ENCODE results near the gene BTK. TPM values are rescaled to one million over a fixed set of nuclear protein-coding genes. Genes with fewer than 3 reads are reported as not detected.
A peak's percentile ranks its signal among the peaks of the same experiment; 100 is the strongest.
"Not testable (repeated sequence)": the region's sequence is repeated elsewhere in the genome, so short reads cannot be mapped to it uniquely, and the experiment has no call there.

The BTK gene
- total and polyA plus RNA-seq, 2 experiments from 2014 or later, result 0.06 TPM

- Histone ChIP-seq H3K27ac (no peak overlapping the region), H3K36me3 (no peaks in the 10 kb centered on the region), H3K27me3 (no peaks in the 10 kb centered on the region), H3K9me3 (ENCODE audit: low read depth) (no peaks in the 10 kb centered on the region), H3K4me3 (no peak overlapping the region), H3K4me1 (ENCODE audit: low read depth) (no peaks in the 10 kb centered on the region)
- TF ChIP-seq CTCF (IDR thresholded peaks at IDR 0.05; ENCODE audit: low read depth, low read length), result peak; percentile 41
- DNase-seq (ENCODE audit: low read depth in 1 of 2, low spot score in 1 of 2), result peak in 1 of 2 donors; percentile 17
These were observed 28.7 kb downstream of the BTK start for GRCh38 chrX:101357166-101357795.

- Histone ChIP-seq H3K4me3 (peak overlapping the region; percentile 44), H3K9me3 (ENCODE audit: low read depth) (no peaks in the 10 kb centered on the region), H3K36me3 (no peaks in the 10 kb centered on the region), H3K4me1 (ENCODE audit: low read depth) (no peaks in the 10 kb centered on the region), H3K27me3 (no peaks in the 10 kb centered on the region), H3K27ac (peak overlapping the region; percentile 35)
- DNase-seq (ENCODE audit: low read depth in 1 of 2, low spot score in 1 of 2), result no peak
- no peak for TF ChIP-seq CTCF (IDR thresholded peaks at IDR 0.05; ENCODE audit: low read depth, low read length)
These were observed 36.8 kb downstream of the BTK start for GRCh38 chrX:101349193-101349562.

GRCh38 chrX:101348452-101349192, 37.4 kb downstream of the BTK start, which contains the start of gene TIMM8A:
TSS of gene TIMM8A (minus strand) at chrX:101348742. CDS start at chrX:101348664, 78 bp downstream.
- H3K9me3 ChIP-seq (ENCODE audit: low read depth), result no peaks in the 10 kb centered on the region
- peak within 1 kb of the TSS; percentile 44 for H3K4me3 ChIP-seq
- peak within 1 kb of the TSS; percentile 64 for H3K27ac ChIP-seq
- no peak for TF ChIP-seq CTCF (IDR thresholded peaks at IDR 0.05; ENCODE audit: low read depth, low read length)
- H3K27me3 ChIP-seq, result no peaks in the 10 kb centered on the region
- no peaks in the 10 kb centered on the region for H3K4me1 ChIP-seq (ENCODE audit: low read depth)
- no peaks in the 10 kb centered on the region for H3K36me3 ChIP-seq
- peak; percentile 75 to 76 for DNase-seq (ENCODE audit: low read depth in 1 of 2, low spot score in 1 of 2)

GRCh38 chrX:101347859-101348451, 38.0 kb downstream of the BTK start:
- DNase-seq (ENCODE audit: low read depth in 1 of 2, low spot score in 1 of 2), result peak in 1 of 2 donors; percentile 39
- no peak for TF ChIP-seq CTCF (IDR thresholded peaks at IDR 0.05; ENCODE audit: low read depth, low read length)
- H3K27ac ChIP-seq, result peak overlapping the region; percentile 64

GRCh38 chrX:101337776-101338271, 48.2 kb downstream of the BTK start:
- Histone ChIP-seq H3K9me3 (ENCODE audit: low read depth) (no peaks in the 10 kb centered on the region), H3K36me3 (no peaks in the 10 kb centered on the region), H3K4me3 (no peak overlapping the region), H3K4me1 (ENCODE audit: low read depth) (no peaks in the 10 kb centered on the region), H3K27me3 (no peaks in the 10 kb centered on the region), H3K27ac (no peak overlapping the region)
- no peak for DNase-seq (ENCODE audit: low read depth in 1 of 2, low spot score in 1 of 2)
- TF ChIP-seq CTCF (IDR thresholded peaks at IDR 0.05; ENCODE audit: low read depth, low read length), result no peak

More at GRCh38 chrX:101347859-101348451, 38.0 kb downstream of the BTK start:
- Histone ChIP-seq H3K9me3 (ENCODE audit: low read depth) (no peaks in the 10 kb centered on the region), H3K27me3 (no peaks in the 10 kb centered on the region), H3K4me1 (ENCODE audit: low read depth) (no peaks in the 10 kb centered on the region), H3K4me3 (peak overlapping the region; percentile 44), H3K36me3 (no peaks in the 10 kb centered on the region)

- H3K27me3 ChIP-seq; DNase-seq (ENCODE audit: low read depth in 1 of 2, low spot score in 1 of 2); H3K36me3 ChIP-seq; H3K27ac ChIP-seq; H3K4me1 ChIP-seq (ENCODE audit: low read depth); H3K4me3 ChIP-seq; H3K9me3 ChIP-seq (ENCODE audit: low read depth): not testable (repeated sequence)
These were observed 51.7 kb downstream of the BTK start for GRCh38 chrX:101334310-101334709.

GRCh38 chrX:101326600-101326999, 59.4 kb downstream of the BTK start:
- not testable (repeated sequence) for H3K4me3 ChIP-seq; H3K27me3 ChIP-seq; H3K4me1 ChIP-seq (ENCODE audit: low read depth); DNase-seq (ENCODE audit: low read depth in 1 of 2, low spot score in 1 of 2); H3K9me3 ChIP-seq (ENCODE audit: low read depth); H3K27ac ChIP-seq; H3K36me3 ChIP-seq

Measured in cardiac muscle cell (in vitro differentiated cells and primary cell).